HUES48 (cell line): ENCODE results near the gene CEP89.

Experiments used
- H3K27ac ChIP-seq: one replicate; pipeline ENCODE4 v1.7.0; 2013; ENCODE audit warnings: low read depth, low read length, inconsistent platforms
- H3K27me3 ChIP-seq: 2 replicates; pipeline ENCODE4 v1.6.1; 2013; ENCODE audit warnings: mild to moderate bottlenecking, low read length; ENCODE audit not compliant: control insufficient read depth, insufficient read depth
- H3K36me3 ChIP-seq: 2 replicates; pipeline ENCODE4 v1.6.1; 2013; ENCODE audit warnings: low read length; ENCODE audit not compliant: control insufficient read depth, insufficient read depth
- H3K4me1 ChIP-seq: 2 replicates; pipeline ENCODE4 v1.6.1; 2013; ENCODE audit warnings: mild to moderate bottlenecking, low read length; ENCODE audit not compliant: control insufficient read depth, insufficient read depth
- H3K4me3 ChIP-seq: 2 replicates; pipeline ENCODE4 v1.5.1; 2013; ENCODE audit warnings: mild to moderate bottlenecking, low read depth, low read length
- H3K9ac ChIP-seq: 2 replicates; pipeline ENCODE4 v1.6.1; 2013; ENCODE audit warnings: mild to moderate bottlenecking, low read depth, low read length, moderate library complexity
- H3K9me3 ChIP-seq: 2 replicates; pipeline ENCODE4 v1.6.1; 2013; ENCODE audit warnings: low read length; ENCODE audit not compliant: control insufficient read depth, insufficient read depth

Gene CEP89

DNA sequence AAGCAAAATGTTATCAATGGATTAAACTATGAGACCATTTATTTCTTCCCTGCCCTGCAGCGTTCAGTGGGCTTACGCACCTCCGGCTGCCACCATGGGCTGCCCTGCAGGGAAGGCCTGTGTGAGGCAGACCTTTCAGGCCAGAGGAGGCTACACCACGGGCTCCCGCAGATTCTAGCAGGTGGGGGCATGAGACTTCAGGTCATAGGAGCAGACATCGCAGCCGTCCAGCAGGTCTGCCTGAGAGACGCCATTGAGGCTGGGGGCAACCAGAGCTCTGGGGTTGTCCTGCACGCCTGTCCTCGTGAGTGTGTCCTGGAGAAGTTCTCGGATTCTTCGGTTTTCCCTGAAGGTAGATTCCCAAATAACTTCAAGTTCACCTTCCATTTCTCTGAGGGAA is 92.8 kb downstream of the CEP89 start:
- Histone ChIP-seq H3K36me3 (no peaks in the 10 kb centered on the region), H3K4me3 (no peak overlapping the region), H3K9me3 (no peaks in the 10 kb centered on the region), H3K4me1 (peaks cover 4% of the 10 kb centered on the region; the same call in 1 of the 2 replicates), H3K27ac (no peak overlapping the region), H3K27me3 (no peaks in the 10 kb centered on the region), H3K9ac (no peak overlapping the region)

DNA sequence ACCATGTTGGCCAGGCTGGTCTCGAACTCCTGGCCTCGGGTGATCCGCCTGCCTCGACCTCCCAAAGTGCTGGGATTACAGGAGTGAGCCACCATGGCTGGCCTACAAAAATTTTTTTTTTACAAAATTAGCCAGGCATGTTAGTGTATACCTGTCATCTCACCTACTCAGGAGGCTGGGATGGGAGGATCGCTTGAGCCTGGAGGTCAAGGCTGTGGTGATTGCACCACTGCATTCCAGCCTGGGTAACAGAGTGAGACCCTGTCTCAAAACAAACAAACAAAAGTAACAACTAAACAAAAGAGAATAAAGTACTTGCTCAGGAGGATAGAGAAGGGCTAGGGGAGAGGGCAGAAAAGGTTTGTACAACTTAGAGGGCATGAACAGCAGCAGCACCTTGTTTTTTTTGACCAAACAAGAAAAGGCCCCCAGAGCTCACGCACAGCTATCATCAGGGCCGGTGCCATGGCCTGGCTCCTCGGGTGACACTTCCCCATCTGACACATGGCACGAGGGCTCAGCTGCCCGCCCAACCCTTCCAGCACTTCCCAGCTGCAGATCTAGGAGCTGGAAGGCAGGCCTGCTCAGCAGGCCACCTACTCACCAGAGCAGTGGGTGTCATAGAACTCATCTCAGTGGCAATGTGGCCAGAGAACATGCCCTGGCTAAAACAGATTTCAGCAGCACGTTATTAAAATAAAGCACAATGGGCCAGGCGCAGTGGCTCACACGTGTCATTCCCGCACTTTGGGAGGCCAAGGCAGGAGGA is 93.6 kb downstream of the CEP89 start:
- Histone ChIP-seq H3K9me3 (no peaks in the 10 kb centered on the region), H3K9ac (no peak overlapping the region), H3K4me3 (no peak overlapping the region), H3K27me3 (no peaks in the 10 kb centered on the region), H3K36me3 (no peaks in the 10 kb centered on the region), H3K4me1 (peaks cover 4% of the 10 kb centered on the region; the same call in 1 of the 2 replicates), H3K27ac (no peak overlapping the region)

DNA sequence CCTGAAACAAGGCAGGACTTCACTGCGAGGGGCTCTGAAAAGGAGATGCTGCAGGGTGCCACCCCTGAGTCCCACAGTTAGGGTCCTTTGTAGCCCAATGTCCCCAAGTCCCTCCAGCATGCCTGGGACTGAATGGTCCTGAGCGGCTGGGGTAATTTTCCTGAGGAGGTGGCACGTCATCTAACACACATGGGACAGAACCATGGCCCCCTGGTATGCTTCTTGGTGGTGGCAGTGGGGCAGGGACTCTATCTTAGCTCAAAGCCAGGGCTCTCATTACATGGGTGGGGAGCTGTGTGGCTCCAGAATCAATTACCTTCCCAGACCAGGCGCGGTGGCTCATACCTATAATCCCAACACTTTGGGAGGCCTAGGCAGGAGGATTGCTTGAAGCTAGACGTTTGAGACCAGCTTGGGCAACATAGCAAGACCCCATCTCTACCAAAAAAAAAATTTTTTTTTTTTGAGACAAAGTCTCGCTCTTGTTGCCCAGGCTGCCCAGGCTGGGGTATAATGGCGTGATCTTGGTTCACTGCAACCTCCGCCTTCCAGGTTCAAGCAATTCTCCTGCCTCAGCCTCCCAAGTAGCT is 94.3 kb downstream of the CEP89 start:
- Histone ChIP-seq H3K36me3 (no peaks in the 10 kb centered on the region), H3K9me3 (no peaks in the 10 kb centered on the region), H3K27ac (no peak overlapping the region), H3K27me3 (no peaks in the 10 kb centered on the region), H3K9ac (no peak overlapping the region), H3K4me3 (no peak overlapping the region), H3K4me1 (peaks cover 4% of the 10 kb centered on the region; the same call in 1 of the 2 replicates)

DNA sequence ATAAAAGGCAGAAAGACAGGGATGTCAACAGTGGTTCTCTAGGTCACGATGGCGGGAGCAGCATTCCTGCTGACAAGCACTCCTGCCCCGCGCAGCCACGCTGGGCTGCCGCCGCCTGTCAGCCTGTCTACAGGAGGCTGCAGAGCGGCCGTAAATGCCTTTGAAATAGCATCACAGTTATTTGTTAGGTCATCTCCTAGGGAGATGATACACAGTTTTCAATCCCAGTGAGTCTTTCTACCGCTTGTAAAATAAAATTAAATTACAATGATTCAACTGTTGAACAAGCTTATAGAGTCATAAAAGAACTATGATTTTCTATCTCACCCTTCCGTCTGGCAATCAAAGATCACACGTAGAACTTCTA is 94.9 kb downstream of the CEP89 start:
- Histone ChIP-seq H3K4me1 (peaks cover 4% of the 10 kb centered on the region; the same call in 1 of the 2 replicates), H3K27ac (no peak overlapping the region), H3K9me3 (no peaks in the 10 kb centered on the region), H3K4me3 (no peak overlapping the region), H3K36me3 (no peaks in the 10 kb centered on the region), H3K9ac (no peak overlapping the region), H3K27me3 (no peaks in the 10 kb centered on the region)

DNA sequence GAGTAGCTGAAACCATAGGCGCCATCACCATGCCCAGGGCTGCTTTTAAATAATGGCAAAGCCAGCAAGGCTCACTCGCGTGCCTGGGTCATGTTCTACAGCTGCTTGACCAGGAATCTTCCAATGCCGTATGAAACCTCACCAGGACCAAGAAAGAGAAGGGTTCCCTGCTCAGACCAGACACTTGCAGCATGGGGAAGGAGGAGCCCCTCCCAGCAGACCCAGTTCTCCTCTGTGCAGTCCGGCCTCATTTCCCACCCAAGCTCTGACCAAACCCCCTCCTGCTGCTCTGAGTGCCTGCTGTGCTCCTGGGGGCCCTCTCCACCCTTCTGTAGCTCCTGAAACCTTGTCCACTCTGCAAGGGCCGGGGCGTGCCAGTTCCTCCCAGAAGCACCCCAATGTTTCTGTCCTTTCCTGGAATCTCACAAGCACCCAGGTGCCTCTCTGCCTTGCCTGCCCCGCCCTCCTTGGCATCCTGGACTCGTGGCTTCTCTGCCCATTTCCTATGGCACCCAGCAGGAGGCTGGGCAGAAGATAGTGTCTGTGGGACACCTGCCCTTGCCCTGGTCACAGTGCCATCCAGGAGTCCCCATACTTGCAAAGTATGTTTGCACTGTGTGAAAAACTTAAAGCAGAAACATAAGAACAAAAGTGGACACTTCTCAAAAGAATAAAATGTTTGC is 95.4 kb downstream of the CEP89 start:
- no peaks in the 10 kb centered on the region for H3K27me3 ChIP-seq
- H3K4me1 ChIP-seq = peaks cover 4% of the 10 kb centered on the region; the same call in 1 of the 2 replicates
- no peaks in the 10 kb centered on the region for H3K9me3 ChIP-seq
- H3K36me3 ChIP-seq = no peaks in the 10 kb centered on the region
- H3K4me3 ChIP-seq = no peak overlapping the region
- H3K9ac ChIP-seq = no peak overlapping the region
- H3K27ac ChIP-seq = no peak overlapping the region

DNA sequence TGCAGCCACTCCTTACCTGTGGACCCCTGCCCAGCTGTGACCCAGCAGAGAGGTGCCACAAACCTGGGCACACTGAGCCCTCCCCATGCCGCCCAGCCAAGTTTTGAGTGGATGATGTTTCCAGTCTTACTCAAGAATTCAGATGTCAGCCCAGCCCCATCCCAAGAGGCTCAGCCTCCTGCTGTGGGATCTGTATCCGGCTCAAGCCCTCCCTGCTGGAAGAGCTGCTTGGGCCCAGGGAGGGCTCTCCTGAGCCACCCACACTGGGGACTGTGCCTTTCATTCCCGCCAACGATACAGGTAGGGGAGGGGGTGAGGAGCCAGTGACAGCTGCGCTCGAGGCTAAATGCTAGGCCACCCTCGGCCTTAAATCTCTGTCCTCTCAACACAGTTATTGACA is 96.3 kb downstream of the CEP89 start:
- H3K36me3 ChIP-seq = no peaks in the 10 kb centered on the region
- H3K27ac ChIP-seq = no peak overlapping the region
- no peak overlapping the region for H3K4me3 ChIP-seq
- H3K27me3 ChIP-seq = no peaks in the 10 kb centered on the region
- H3K9ac ChIP-seq = no peak overlapping the region
- H3K9me3 ChIP-seq = no peaks in the 10 kb centered on the region
- H3K4me1 ChIP-seq = peaks cover 4% of the 10 kb centered on the region; the same call in 1 of the 2 replicates

DNA sequence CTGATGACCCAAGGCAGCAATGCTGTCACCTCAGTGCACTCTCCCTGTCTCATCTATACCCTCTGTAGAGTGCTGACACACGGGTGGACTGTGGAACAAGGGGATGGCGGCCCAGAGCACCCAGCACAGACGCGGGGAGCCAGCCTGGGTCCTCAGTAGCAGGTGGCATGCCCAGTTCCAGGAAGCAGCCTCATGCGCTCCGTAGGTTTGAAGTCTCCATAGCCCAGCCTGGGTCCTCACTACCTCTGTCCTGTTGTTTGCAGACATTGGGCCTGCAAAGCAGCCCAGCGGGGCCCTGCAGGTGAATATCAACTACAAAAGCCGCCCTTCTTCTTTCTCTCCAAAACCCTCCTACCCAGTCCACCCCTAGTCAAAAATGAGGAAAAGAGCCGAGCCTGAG is 97.2 kb downstream of the CEP89 start:
- Histone ChIP-seq H3K27ac (no peak overlapping the region), H3K36me3 (no peaks in the 10 kb centered on the region), H3K4me1 (peaks cover 7% of the 10 kb centered on the region; the same call in 1 of the 2 replicates), H3K9ac (no peak overlapping the region), H3K4me3 (no peak overlapping the region), H3K9me3 (no peaks in the 10 kb centered on the region), H3K27me3 (no peaks in the 10 kb centered on the region)

DNA sequence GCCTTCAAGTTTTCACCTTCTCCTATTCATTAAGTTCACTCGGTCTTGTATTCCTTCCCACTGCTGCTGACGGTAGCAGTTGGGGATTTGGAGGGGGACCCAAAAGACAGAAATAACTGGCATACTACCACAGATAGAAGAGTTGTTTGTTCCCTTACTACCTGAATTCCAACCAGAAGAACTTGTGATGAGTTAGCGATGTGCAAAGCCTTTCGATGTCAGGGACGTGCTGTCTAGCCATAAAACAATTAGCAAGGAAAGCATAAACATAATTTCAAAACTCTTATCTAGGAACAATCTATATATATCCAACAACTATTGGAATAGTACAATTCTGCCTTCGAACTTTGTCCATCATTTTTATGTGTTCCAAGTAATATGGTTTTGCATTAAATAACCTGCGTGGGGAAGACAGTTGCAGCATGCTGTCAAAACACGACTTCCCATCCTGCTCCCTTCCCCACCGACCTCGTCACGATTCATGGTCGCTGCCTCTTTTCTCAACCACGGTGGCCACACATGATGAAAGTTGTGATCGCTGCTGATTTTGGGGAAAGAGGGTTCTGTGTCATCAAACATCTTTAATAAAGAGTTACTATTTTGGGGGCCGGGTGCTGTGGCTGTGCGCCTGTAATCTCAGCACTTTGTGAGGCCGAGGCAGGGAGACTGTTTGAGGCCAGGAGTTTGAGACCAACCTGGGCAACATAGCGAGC is 98.4 kb downstream of the CEP89 start:
- Histone ChIP-seq H3K4me1 (peaks cover 9% of the 10 kb centered on the region; the same call in 1 of the 2 replicates), H3K9me3 (no peaks in the 10 kb centered on the region), H3K4me3 (no peak overlapping the region), H3K36me3 (no peaks in the 10 kb centered on the region), H3K27ac (no peak overlapping the region), H3K9ac (no peak overlapping the region), H3K27me3 (no peaks in the 10 kb centered on the region)

DNA sequence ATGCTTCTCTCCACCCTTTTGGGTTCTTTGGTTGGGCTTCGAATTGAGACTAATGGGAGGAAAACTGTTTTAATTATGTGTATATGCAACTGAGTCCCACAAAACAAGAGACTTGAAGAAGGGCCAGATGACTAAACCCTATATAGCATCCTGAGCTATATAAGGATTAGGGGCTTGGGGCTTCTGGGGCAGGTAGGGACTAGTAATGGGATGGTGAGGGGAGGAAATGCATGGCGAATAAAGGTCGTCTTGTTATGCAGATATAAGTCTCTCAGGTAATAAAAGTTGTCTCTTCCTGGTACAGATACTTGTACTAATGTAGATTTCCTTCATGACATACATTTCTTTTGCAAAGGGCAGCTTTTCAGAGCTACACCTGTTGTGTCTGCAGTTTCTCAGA is 99.4 kb downstream of the CEP89 start:
- Histone ChIP-seq H3K36me3 (no peaks in the 10 kb centered on the region), H3K4me1 (peaks cover 9% of the 10 kb centered on the region; the same call in 1 of the 2 replicates), H3K4me3 (no peak overlapping the region), H3K9ac (no peak overlapping the region), H3K27ac (no peak overlapping the region), H3K27me3 (no peaks in the 10 kb centered on the region), H3K9me3 (no peaks in the 10 kb centered on the region)

DNA sequence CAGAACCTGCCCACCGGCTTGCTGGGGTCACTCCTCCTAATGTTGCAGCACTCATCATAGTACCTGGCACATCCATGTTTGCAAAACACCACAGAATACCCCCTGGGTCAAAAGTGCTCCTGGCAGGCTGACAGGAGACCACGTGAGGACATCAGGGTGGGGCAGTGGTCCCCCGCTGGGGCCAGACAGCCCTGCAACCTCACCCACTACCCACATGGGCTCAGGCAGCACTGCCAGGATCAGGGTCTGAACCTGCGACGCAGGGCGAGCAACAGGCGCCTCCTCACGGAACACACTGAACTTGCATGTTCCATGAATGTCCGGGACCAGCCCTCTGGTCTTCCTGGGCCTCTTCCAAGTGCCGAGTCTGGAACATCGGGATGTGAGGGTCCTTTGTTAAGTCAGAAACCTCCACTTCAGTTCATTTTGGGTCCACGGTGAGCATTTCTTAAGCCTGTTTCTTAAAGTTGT is 100.7 kb downstream of the CEP89 start:
- Histone ChIP-seq H3K4me1 (peaks cover 9% of the 10 kb centered on the region; the same call in 1 of the 2 replicates), H3K9me3 (no peaks in the 10 kb centered on the region), H3K27me3 (no peaks in the 10 kb centered on the region), H3K36me3 (no peaks in the 10 kb centered on the region), H3K9ac (no peak overlapping the region), H3K27ac (no peak overlapping the region), H3K4me3 (no peak overlapping the region)
